DLD1 (cell line): ENCODE results near the gene RHPN2.

ENCODE experiments used
- in situ Hi-C: cut with HindIII; loops from 2 replicates; pipeline ENCODE4 v1.10.0; 2017; ENCODE audit warnings: low sequenced_read_pairs

Gene RHPN2

GRCh38 chr19:33064792-33065550, at the start of gene RHPN2:
RHPN2 (minus strand) TSS chr19:33064888; CDS start chr19:33064852, 36 bp downstream.
- in situ Hi-C loops, result no loop called here

- in situ Hi-C loops, result loop anchor here (10.0 kb wide), 1 partner anchor 130 kb away; no protein-coding TSS in a partner anchor
Observed at GRCh38 chr19:33114312-33114711, 49.6 kb upstream of the RHPN2 start.

DNA sequence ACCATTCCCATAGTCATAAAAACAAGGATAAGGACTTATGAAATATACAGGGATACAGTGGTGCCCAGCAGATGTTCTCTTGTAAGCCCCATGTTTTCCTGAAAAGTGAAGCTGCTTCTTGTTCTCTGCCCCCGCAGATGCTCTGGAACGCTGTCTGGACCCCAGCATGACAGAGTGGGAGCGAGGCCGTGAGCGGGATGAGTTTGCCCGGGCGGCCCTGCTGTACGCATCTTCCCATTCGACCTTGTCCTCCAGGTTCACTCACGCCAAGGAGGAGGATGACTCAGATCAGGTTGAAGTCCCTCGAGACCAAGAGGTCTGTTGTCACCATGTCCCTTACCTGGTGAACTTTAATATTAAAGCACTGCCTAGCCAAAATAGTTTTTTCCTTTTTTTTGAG, 46.9 kb upstream of the RHPN2 start:
- in situ Hi-C loops, result loop anchor here (10.0 kb wide), 1 partner anchor 127 kb away; no protein-coding TSS in a partner anchor

GRCh38 chr19:33110137-33110910, 45.6 kb upstream of the RHPN2 start:
- in situ Hi-C loops, result loop anchor here (10.0 kb wide), 1 partner anchor 126 kb away; no protein-coding TSS in a partner anchor

DNA sequence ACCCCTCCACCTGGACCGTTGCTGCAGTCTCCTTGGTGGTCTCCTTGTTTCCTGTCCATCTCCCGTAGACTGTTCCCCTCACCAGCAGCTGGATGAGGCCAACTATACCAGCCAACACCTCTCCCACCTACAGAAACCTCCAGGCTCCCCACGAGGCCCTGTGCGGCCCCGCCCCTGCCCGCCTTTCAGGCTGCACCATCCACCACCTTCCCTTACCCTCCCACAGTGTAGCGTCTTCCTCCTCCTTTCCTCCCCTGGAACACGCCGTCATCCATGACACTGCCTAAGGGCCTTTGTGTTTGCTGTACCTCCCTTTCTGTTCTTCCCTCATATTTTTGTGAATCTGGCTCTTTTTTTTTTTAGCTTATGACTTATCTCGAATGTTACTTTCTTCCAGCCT, 43.5 kb upstream of the RHPN2 start:
- in situ Hi-C loops, result no loop called here

DNA sequence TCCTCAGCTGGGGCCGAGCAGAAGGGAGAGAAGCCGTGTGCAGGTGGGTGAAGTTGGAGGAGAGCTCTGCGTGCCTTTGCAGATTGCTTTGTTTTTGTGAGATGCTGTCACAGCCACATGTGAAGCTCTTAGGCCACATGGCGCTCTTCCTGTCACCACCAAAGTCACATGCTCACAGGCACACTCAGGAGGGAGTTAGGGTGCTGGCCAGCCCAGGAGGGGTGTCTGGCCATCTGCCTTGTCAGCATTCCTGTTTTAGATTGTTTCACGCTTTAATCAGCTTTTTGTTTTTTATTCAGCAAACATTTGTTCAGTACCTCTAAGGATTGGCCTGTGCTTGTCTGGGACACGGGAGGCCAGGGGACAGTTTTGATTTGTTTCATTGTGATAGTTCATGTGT, 38.2 kb upstream of the RHPN2 start:
- in situ Hi-C loops, result no loop called here

- in situ Hi-C loops, result no loop called here
Observed at GRCh38 chr19:33100894-33101644, 36.4 kb upstream of the RHPN2 start.

- in situ Hi-C loops, result no loop called here
Observed at GRCh38 chr19:33098055-33098534, 33.4 kb upstream of the RHPN2 start.

DNA sequence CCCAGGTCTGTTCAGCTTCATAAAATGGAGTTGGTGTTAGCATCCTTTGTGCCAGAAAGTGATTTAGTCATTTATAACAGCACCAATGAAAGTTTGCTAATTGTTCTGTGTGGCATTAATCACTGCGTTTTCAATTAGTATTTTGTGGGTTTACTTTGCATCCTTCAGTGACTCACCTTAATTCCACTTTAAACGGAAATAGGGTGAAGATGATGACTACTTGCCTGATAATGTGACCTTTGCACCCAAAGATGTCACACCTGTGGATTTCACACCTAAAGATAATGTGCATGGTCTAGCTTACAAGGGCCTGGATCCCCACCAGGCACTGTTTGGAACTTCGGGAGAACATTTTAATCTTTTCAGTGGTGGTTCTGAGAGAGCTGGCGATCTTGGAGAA, 31.3 kb upstream of the RHPN2 start:
- in situ Hi-C loops, result no loop called here

- in situ Hi-C loops, result no loop called here
Observed at GRCh38 chr19:33094436-33095067, 29.9 kb upstream of the RHPN2 start.

- in situ Hi-C loops, result no loop called here
Observed at GRCh38 chr19:33093420-33094210, 28.9 kb upstream of the RHPN2 start.

- in situ Hi-C loops, result no loop called here
Observed at GRCh38 chr19:33090179-33090578, 25.5 kb upstream of the RHPN2 start.

- in situ Hi-C loops, result no loop called here
Observed at GRCh38 chr19:33089010-33089409, 24.3 kb upstream of the RHPN2 start.

DNA sequence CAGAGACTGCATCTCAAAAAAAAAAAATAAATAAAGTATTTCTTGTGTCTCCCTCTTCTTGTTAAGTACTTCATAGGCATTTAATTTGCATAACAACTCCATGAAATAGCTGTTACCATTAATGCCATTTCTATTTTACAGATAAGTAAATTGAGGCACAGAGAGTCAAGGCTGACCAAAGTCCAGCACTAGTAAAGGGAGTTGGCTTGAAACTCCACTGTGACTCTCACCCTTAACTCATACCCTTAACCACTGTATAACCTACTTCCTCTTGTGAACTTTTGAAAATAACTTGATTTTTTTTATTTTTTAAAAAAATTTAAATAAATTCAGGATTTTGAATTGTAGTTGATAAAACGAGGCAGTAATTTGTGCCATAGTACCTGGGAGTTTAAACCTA, 22.3 kb upstream of the RHPN2 start:
- in situ Hi-C loops, result no loop called here

GRCh38 chr19:33085570-33086128, 21.0 kb upstream of the RHPN2 start:
- in situ Hi-C loops, result no loop called here

- in situ Hi-C loops, result no loop called here
Observed at GRCh38 chr19:33080761-33081681, 16.3 kb upstream of the RHPN2 start, which contains the start of gene GPATCH1. GPATCH1 (plus strand) TSS chr19:33081181; CDS start chr19:33081194, 13 bp downstream.

GRCh38 chr19:33075519-33075918, 10.8 kb upstream of the RHPN2 start:
- in situ Hi-C loops, result no loop called here

DNA sequence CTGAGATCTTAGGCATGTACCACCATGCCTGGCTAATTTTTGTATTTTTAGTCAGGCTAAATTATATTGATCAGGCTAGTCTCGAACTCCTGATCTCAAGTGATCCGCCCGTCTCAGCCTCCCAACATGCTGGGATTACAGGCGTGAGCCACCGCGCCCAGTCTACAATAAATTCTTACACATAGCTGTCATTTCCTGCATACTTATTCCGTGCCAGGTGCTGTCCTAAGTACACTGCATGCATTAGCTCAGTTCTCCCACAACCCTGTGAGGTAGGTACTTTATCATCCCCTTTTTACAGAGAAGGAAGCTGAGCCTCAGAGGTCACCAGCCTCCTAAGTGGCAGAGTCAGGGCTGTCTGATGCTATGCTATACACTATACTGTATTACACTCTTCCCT, 7.2 kb upstream of the RHPN2 start:
- in situ Hi-C loops, result no loop called here
